Lower leg skin (tissue), 3 donors: ENCODE measurements around the gene MEAK7.

ENCODE experiments used
- CTCF ChIP-seq, 3 donors: fragments of 450-650 bp; IDR thresholded peaks; one replicate each; pipeline ENCODE4 v1.5.1; 2016; ENCODE audit warnings: antibody characterized with exemption in 3 of 3, mild to moderate bottlenecking in 3 of 3, moderate library complexity in 2 of 3
- POLR2A ChIP-seq, 2 donors: fragments of 450-650 bp; IDR thresholded peaks; one replicate each; pipeline ENCODE4 v1.6.1; 2016 to 2017; ENCODE audit warnings: antibody characterized with exemption in 2 of 2, mild to moderate bottlenecking in 1 of 2, moderate library complexity in 1 of 2

GRCh38 chr16:84535851-84536250 lies 31.4 kb upstream of the MEAK7 start:
- no peak for TF ChIP-seq POLR2A (IDR thresholded peaks at IDR 0.05)
- TF ChIP-seq CTCF (IDR thresholded peaks at IDR 0.05) = no peak
